Chondrocyte (in vitro differentiated cells): ENCODE results near the gene PLPP6. TPM values are rescaled to one million over a fixed set of nuclear protein-coding genes. Genes with fewer than 3 reads are reported as not detected.

Experiments
- DNase-seq: peaks from one replicate; pipeline ENCODE4 v3.0.0; 2021; ENCODE audit warnings: mixed read lengths, low spot score
- H3K27ac Mint-ChIP-seq: one replicate; pipeline ENCODE4 v1.8.0; 2021; ENCODE audit warnings: mild to moderate bottlenecking, moderate library complexity, mixed read lengths; ENCODE audit not compliant: unreplicated experiment
- H3K27me3 Mint-ChIP-seq: 2 replicates; pipeline ENCODE4 v1.8.0; 2021; ENCODE audit warnings: low read depth, mixed read lengths
- H3K36me3 Mint-ChIP-seq: 2 replicates; pipeline ENCODE4 v1.8.0; 2021; ENCODE audit warnings: low read depth, mixed read lengths
- H3K4me1 Mint-ChIP-seq: 2 replicates; pipeline ENCODE4 v1.8.0; 2021; ENCODE audit warnings: low read depth, mild to moderate bottlenecking, mixed read lengths
- H3K4me3 Mint-ChIP-seq: one replicate; pipeline ENCODE4 v1.8.0; 2021; ENCODE audit warnings: mild to moderate bottlenecking, moderate library complexity, mixed read lengths; ENCODE audit not compliant: unreplicated experiment
- H3K9me3 Mint-ChIP-seq: 2 replicates; pipeline ENCODE4 v1.8.0; 2021; ENCODE audit warnings: low read depth, mixed read lengths
- total RNA-seq: library from RNA; stranded (reverse); gene quantifications from 3 replicates; pipeline ENCODE4 v1.2.1, GENCODE V29; 2021
- TF ChIP-seq, protein P1 (sequence below): fragments of 200-600 bp; sonication (generic); IDR thresholded peaks from 2 replicates; pipeline ENCODE4 v1.5.0; 2021; ENCODE audit warnings: antibody characterized with exemption, mild to moderate bottlenecking, moderate library complexity

The PLPP6 gene
- total RNA-seq, 1 donor from 2014 or later, result 5.9 TPM

DNA sequence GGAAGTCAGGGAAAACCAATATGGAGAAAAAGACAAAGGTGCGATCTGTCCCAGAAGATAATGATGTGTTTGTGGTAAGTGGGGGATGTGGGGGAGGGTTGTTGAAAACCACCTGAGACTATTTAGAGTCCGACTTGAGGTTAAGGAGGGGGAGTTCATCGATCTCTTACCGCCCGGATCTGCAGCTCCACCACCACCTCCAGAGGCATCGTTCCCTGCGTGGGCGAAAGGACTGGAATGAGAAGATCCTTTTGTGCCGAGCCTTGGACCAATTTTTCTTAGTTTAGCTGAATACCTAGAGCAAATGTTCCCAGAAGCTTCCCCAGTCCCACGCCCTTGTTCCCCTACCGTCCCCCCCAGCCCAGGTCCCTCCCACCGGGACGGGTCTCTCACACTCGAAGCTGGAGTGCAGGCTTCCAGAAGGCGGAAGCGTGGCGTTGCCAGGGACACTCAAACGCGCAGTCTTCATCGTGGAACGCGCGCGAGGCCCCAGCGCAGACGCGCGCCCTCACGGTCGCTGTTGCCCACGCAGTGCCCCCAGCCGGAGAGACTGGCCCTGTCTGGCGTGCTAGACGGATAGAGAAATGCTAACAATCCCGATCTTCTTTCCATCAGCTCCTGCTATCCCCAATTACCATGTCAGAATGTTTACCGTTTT, 4.1 kb downstream of the PLPP6 start, which contains the start of gene SPATA6L:
Gene SPATA6L, minus strand, starts transcription at position 439 of the 658 bp plus-strand sequence. Its CDS starts 230 bp downstream, at position 209.
- Mint-ChIP-seq H3K4me1 (peaks cover 45% of the 10 kb centered on the region), H3K9me3 (no peaks in the 10 kb centered on the region), H3K27me3 (no peaks in the 10 kb centered on the region), H3K4me3 (peak within 1 kb of the TSS; percentile 73), H3K36me3 (no peaks in the 10 kb centered on the region), H3K27ac (peak within 1 kb of the TSS; percentile 53)
- TF ChIP-seq, protein P1, sequence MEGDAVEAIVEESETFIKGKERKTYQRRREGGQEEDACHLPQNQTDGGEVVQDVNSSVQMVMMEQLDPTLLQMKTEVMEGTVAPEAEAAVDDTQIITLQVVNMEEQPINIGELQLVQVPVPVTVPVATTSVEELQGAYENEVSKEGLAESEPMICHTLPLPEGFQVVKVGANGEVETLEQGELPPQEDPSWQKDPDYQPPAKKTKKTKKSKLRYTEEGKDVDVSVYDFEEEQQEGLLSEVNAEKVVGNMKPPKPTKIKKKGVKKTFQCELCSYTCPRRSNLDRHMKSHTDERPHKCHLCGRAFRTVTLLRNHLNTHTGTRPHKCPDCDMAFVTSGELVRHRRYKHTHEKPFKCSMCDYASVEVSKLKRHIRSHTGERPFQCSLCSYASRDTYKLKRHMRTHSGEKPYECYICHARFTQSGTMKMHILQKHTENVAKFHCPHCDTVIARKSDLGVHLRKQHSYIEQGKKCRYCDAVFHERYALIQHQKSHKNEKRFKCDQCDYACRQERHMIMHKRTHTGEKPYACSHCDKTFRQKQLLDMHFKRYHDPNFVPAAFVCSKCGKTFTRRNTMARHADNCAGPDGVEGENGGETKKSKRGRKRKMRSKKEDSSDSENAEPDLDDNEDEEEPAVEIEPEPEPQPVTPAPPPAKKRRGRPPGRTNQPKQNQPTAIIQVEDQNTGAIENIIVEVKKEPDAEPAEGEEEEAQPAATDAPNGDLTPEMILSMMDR, result peak; percentile 59
- no peak for DNase-seq

DNA sequence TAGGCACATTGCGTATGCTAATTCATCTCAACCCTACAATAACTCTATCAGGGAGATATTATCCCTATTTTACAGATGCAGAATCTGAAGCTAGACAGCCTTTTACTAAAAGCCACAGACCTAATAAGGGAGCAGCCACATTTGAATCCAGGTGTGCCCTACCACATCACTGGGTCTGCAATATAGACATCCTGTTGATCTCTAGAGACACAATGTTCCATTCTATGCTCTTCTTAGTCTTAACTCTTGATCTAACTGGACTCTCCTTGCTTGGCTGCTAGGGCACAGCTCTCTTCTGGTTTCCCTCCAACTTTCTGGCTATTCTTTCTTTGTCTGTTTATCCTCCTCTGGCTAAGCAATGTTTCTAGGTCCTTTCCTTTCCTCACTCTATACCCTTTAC, 5.6 kb downstream of the PLPP6 start:
- Mint-ChIP-seq H3K4me3 (no peak overlapping the region), H3K36me3 (no peaks in the 10 kb centered on the region), H3K27me3 (no peaks in the 10 kb centered on the region)

DNA sequence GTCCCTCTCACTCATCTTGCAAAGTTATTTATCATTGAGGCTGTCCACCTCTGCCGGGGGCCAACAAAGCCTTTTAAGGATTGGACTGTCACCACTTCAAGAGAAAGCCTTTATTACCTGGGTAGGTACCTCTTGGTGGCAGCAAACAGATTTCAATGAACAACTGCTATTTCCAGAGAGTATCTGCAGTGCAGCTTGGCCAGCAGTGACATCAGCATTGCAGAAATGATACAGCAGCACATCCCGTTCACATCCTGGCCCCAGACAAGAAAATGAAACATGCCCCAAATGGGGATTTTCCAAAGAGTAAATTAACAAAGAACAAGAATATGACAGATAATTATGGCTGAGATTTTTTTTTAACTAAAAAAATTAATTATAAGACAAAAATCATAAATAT, 6.5 kb downstream of the PLPP6 start:
- TF ChIP-seq, protein P1, result no peak
- H3K4me3 Mint-ChIP-seq, result no peak overlapping the region
- H3K4me1 Mint-ChIP-seq, result peaks cover 23% of the 10 kb centered on the region
- no peaks in the 10 kb centered on the region for H3K36me3 Mint-ChIP-seq
- DNase-seq, result no peak
- no peak overlapping the region for H3K27ac Mint-ChIP-seq
- no peaks in the 10 kb centered on the region for H3K9me3 Mint-ChIP-seq
- no peaks in the 10 kb centered on the region for H3K27me3 Mint-ChIP-seq

More for the DNA sequence above, 5.6 kb downstream of the PLPP6 start:
- no peak for DNase-seq
- H3K9me3 Mint-ChIP-seq, result no peaks in the 10 kb centered on the region
- no peak overlapping the region for H3K27ac Mint-ChIP-seq
- H3K4me1 Mint-ChIP-seq, result peaks cover 32% of the 10 kb centered on the region
- TF ChIP-seq, protein P1, result no peak

DNA sequence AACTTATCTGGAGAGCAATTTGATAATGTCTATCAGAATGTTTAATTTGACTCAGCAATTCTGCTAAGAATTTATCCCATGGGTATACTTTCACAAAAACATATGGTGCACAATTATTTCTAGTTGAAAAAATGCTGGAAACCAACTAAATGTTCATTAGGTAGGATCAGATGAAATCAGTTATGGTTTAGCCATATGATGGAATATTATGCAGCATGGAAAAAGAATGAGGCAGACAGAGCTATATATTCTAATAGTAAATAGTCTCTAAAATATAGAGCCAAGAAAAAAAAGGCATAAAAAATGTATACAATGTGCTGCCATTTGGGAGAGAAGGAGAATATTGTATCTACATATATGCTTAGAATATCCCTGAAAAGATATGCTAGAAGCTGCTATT, 7.8 kb downstream of the PLPP6 start:
- no peaks in the 10 kb centered on the region for H3K9me3 Mint-ChIP-seq
- H3K27ac Mint-ChIP-seq, result no peak overlapping the region
- no peaks in the 10 kb centered on the region for H3K27me3 Mint-ChIP-seq
- TF ChIP-seq, protein P1, result no peak
- no peak for DNase-seq
- peaks cover 19% of the 10 kb centered on the region for H3K4me1 Mint-ChIP-seq
- no peaks in the 10 kb centered on the region for H3K36me3 Mint-ChIP-seq
- no peak overlapping the region for H3K4me3 Mint-ChIP-seq

DNA sequence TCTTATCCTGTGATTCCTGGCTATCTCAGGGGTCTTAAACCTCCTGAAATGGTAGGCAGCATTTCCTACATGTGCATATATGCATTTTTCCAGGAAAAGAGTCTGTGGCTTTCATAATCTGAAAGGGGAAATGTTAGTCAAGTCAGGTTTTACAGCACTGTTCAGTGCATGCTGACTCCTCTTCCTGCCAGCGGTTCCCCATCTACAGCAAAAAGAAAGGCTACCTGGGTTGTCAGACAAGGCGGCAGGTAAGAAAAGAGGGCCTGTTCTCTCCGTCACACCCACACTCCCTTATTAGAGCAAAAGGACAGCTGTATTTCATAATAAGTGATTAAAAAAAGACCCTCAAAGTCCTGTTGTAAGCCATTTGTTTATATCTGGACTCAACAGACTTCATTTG, 8.5 kb downstream of the PLPP6 start:
- TF ChIP-seq, protein P1, result no peak
- Mint-ChIP-seq H3K4me3 (no peak overlapping the region), H3K4me1 (peaks cover 21% of the 10 kb centered on the region), H3K36me3 (no peaks in the 10 kb centered on the region), H3K27me3 (no peaks in the 10 kb centered on the region), H3K9me3 (no peaks in the 10 kb centered on the region), H3K27ac (no peak overlapping the region)
- no peak for DNase-seq
